HEK293 (cell line): Measurements from ENCODE around the gene ORAI2.
A peak's percentile ranks its signal among the peaks of the same experiment; 100 is the strongest.

ENCODE experiments used
- CTCF ChIA-PET: fragments of 350-600 bp; formaldehyde crosslinking; extraction: SDS; loops from one replicate; lab custom pipeline; 2021; ENCODE audit warnings: antibody characterized with exemption; lab: Yijun Ruan, JAX
- POLR2A ChIA-PET: fragments of 300-600 bp; formaldehyde crosslinking; extraction: SDS; loops from one replicate; lab custom pipeline; 2020; ENCODE audit warnings: antibody characterized with exemption, inconsistent platforms; lab: Yijun Ruan, JAX
- H3K27ac ChIP-seq: fragments of 200-500 bp; sonication (Bioruptor generic); 2 replicates; pipeline ENCODE4 v1.5.1; 2014; ENCODE audit warnings: low read depth, low read length, control low read depth, inconsistent platforms; ENCODE audit errors: extremely low read depth
- H3K36me3 ChIP-seq, 2 experiments: fragments of 200-500 bp in 1 of 2; sonication (Bioruptor generic) in 1 of 2; 1 replicate in 1 of 2; 2 replicates in 1 of 2; pipeline ENCODE4 v1.5.1; 2014 to 2017; ENCODE audit warnings: inconsistent platforms in 2 of 2, low read length in 2 of 2; ENCODE audit not compliant: control insufficient read depth in 2 of 2, insufficient read depth in 1 of 2
- H3K4me1 ChIP-seq: fragments of 200-500 bp; sonication (Bioruptor generic); 2 replicates; pipeline ENCODE4 v1.5.1; 2014; ENCODE audit warnings: mild to moderate bottlenecking, low read length, inconsistent platforms; ENCODE audit not compliant: control insufficient read depth, insufficient read depth
- H3K4me3 ChIP-seq: 2 replicates; pipeline ENCODE4 v1.5.1; 2011; ENCODE audit warnings: low read depth, mild to moderate bottlenecking, control low read depth, low read length, moderate library complexity
- H3K9me3 ChIP-seq: fragments of 200-500 bp; sonication (Bioruptor generic); 2 replicates; pipeline ENCODE4 v1.5.1; 2014; ENCODE audit warnings: low read depth, low read length, inconsistent platforms; ENCODE audit not compliant: control insufficient read depth, insufficient read depth
- EGR2 ChIP-seq: fragments of 450-650 bp; formaldehyde crosslinking; IDR thresholded peaks from 2 replicates; pipeline ENCODE4 v1.5.1; 2016; ENCODE audit warnings: low read depth, missing biosample characterization, missing genetic modification characterization
- GLIS1 ChIP-seq: fragments of 450-650 bp; formaldehyde crosslinking; IDR thresholded peaks from 2 replicates; pipeline ENCODE4 v1.5.1; 2016; ENCODE audit warnings: missing biosample characterization, missing genetic modification characterization
- KLF17 ChIP-seq: fragments of 450-650 bp; formaldehyde crosslinking; IDR thresholded peaks from 2 replicates; pipeline ENCODE4 v1.5.1; 2016; ENCODE audit warnings: missing biosample characterization, missing genetic modification characterization
- PBX3 ChIP-seq: sonication (generic); formaldehyde crosslinking; IDR thresholded peaks from 2 replicates; pipeline ENCODE4 v1.8.1; 2022; ENCODE audit warnings: mild to moderate bottlenecking, moderate library complexity, missing genetic modification reagents
- YY2 ChIP-seq: fragments of 450-650 bp; formaldehyde crosslinking; IDR thresholded peaks from 2 replicates; pipeline ENCODE4 v1.5.1; 2016; ENCODE audit warnings: missing biosample characterization, missing genetic modification characterization
- ZBTB8A ChIP-seq: fragments of 450-650 bp; formaldehyde crosslinking; IDR thresholded peaks from 2 replicates; pipeline ENCODE4 v1.5.1; 2016; ENCODE audit warnings: missing biosample characterization, missing genetic modification characterization
- ZFP37 ChIP-seq: fragments of 450-650 bp; formaldehyde crosslinking; IDR thresholded peaks from 2 replicates; pipeline ENCODE4 v1.5.1; 2016; ENCODE audit warnings: missing biosample characterization, missing genetic modification characterization
- ZFP41 ChIP-seq: fragments of 450-650 bp; formaldehyde crosslinking; IDR thresholded peaks from 2 replicates; pipeline ENCODE4 v1.5.1; 2016; ENCODE audit warnings: missing biosample characterization, missing genetic modification characterization, borderline replicate concordance
- ZNF112 ChIP-seq: fragments of 450-650 bp; formaldehyde crosslinking; IDR thresholded peaks from 2 replicates; pipeline ENCODE4 v1.5.0; 2017; ENCODE audit warnings: missing biosample characterization, missing genetic modification characterization
- ZNF138 ChIP-seq: fragments of 450-650 bp; formaldehyde crosslinking; IDR thresholded peaks from 2 replicates; pipeline ENCODE4 v1.5.1; 2016; ENCODE audit warnings: missing biosample characterization, missing genetic modification characterization, borderline replicate concordance
- ZNF19 ChIP-seq: fragments of 450-650 bp; formaldehyde crosslinking; IDR thresholded peaks from 2 replicates; pipeline ENCODE4; 2016; ENCODE audit warnings: missing biosample characterization, missing genetic modification characterization, low read depth
- ZNF214 ChIP-seq: fragments of 450-650 bp; formaldehyde crosslinking; IDR thresholded peaks from 2 replicates; pipeline ENCODE4 v1.5.1; 2017; ENCODE audit warnings: missing biosample characterization, mild to moderate bottlenecking, missing genetic modification characterization, borderline replicate concordance
- ZNF239 ChIP-seq: fragments of 450-650 bp; formaldehyde crosslinking; IDR thresholded peaks from 2 replicates; pipeline ENCODE4 v1.5.1; 2016; ENCODE audit warnings: missing biosample characterization, missing genetic modification characterization
- ZNF354C ChIP-seq: fragments of 450-650 bp; formaldehyde crosslinking; IDR thresholded peaks from 2 replicates; pipeline ENCODE4 v1.5.1; 2016; ENCODE audit warnings: missing biosample characterization, missing genetic modification characterization, low read depth, borderline replicate concordance
- ZNF548 ChIP-seq: fragments of 450-650 bp; formaldehyde crosslinking; IDR thresholded peaks from 2 replicates; pipeline ENCODE4 v1.5.1; 2016; ENCODE audit warnings: missing biosample characterization, missing genetic modification characterization
- ZNF560 ChIP-seq: fragments of 450-650 bp; formaldehyde crosslinking; IDR thresholded peaks from 2 replicates; pipeline ENCODE4 v1.5.1; 2017; ENCODE audit warnings: missing biosample characterization, missing genetic modification characterization, borderline replicate concordance
- ZNF660 ChIP-seq: fragments of 450-650 bp; IDR thresholded peaks from 2 replicates; pipeline ENCODE4 v1.5.1; 2018; ENCODE audit warnings: missing biosample characterization, mild to moderate bottlenecking, missing genetic modification characterization
- ZNF701 ChIP-seq: fragments of 450-650 bp; formaldehyde crosslinking; IDR thresholded peaks from 2 replicates; pipeline ENCODE4 v1.5.1; 2016; ENCODE audit warnings: missing biosample characterization, missing genetic modification characterization
- ZNF785 ChIP-seq: fragments of 450-650 bp; formaldehyde crosslinking; IDR thresholded peaks from 2 replicates; pipeline ENCODE4 v1.5.1; 2016; ENCODE audit warnings: missing biosample characterization, missing genetic modification characterization
- ZXDB ChIP-seq: fragments of 450-650 bp; formaldehyde crosslinking; IDR thresholded peaks from 2 replicates; pipeline ENCODE4 v1.5.1; 2016; ENCODE audit warnings: missing biosample characterization, missing genetic modification characterization

ORAI2 gene

DNA sequence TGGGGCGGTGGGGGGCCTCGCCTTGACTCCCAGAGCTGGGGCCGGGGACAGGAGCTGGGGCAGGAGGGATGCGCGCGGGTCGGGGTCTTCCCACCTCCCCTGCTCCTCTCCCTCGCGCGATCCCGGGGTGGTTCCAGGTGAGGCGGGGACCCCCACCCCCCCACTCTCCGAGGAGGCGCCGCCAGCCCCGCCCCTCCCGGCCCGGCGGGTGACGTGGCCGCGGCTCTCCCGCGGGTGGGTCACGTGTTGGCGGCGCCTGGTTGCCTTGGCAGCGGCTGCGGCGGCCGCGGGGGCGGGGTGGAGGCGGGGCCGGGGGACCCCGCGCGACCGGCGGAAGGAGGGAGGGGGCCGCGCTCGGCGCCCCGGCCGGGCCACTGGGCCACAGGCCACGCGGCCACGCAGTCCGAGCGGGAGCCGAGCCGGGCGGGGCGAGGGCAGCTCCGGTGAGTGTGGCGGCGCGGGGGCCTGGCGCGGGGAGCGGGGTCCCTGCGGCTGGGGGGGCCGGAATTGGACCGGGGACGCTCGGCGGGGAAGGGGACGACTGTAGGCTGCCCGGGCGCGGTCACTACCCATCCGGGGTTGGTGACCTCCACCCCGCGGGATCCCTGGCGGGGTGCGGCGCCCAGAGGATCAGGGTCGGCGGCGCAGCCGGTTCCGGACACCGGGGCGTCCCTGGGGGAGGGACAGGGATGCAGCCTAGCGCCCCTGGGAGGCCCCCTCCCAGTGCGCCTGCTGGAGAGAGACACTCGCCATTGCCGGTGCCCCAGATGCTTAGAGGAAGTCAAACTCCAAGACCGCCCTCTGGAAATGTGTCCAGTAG lies at the start of gene ORAI2 (continued):
- TF ChIP-seq KLF17 (tag by site-specific recombination) (no peak), ZNF785 (tag by site-specific recombination) (no peak), EGR2 (no peak)

GRCh38 chr7:102387064-102387463 lies 46.3 kb upstream of the ORAI2 start:
- H3K9me3 ChIP-seq = no peaks in the 10 kb centered on the region
- TF ChIP-seq ZNF785 (tag by site-specific recombination) (no peak), GLIS1 (peak; percentile 45; the same call in 1 of the 2 replicates), PBX3 (CRISPR knock-in tag) (no peak)
- H3K4me1 ChIP-seq = no peaks in the 10 kb centered on the region
- H3K27ac ChIP-seq = no peak overlapping the region
- H3K4me3 ChIP-seq = no peak overlapping the region
- ChIA-PET POLR2A (interaction anchor here (2.0 kb wide), 1 partner anchor 9 kb away, joined by 7 read pairs; the partner anchor contains the start of gene PRKRIP1), CTCF (interaction anchor here (0.8 to 1.7 kb wide), 2 partner anchors 10 to 107 kb away, joined by 3 to 5 read pairs; no protein-coding TSS in a partner anchor)
- H3K36me3 ChIP-seq = peaks cover 19 to 20% of the 10 kb centered on the region in 2 experiments

DNA sequence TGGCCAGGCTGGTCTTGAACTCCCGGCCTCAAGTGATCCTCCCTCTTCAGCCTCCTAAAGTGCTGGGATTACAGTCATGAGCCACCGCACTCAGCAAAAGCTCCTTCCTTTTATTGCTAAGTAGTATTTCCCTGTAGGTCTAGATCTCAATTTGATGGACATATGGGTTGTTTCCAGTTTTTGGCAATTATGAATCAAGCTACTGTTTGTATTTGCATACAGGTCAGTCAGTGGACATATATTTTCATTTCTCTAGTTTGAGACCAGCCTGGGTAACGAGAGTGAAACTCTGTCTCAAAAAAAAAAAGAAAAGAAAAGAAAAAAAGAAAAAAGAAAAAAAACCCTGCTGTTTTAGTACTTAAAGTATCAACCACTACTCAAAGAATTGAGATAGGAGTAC lies 43.6 kb upstream of the ORAI2 start:
- CTCF ChIA-PET = interaction anchor here (0.6 to 7.0 kb wide), 8 partner anchors 8 to 850 kb away, joined by 3 to 89 read pairs (median 3); no protein-coding TSS in a partner anchor
- peaks cover 14 to 22% of the 10 kb centered on the region in 2 experiments for H3K36me3 ChIP-seq
- no peak overlapping the region for H3K27ac ChIP-seq
- H3K9me3 ChIP-seq = no peaks in the 10 kb centered on the region
- H3K4me3 ChIP-seq = no peak overlapping the region
- no peak for TF ChIP-seq ZNF19 (tag by site-specific recombination)
- no peak for TF ChIP-seq YY2 (tag by site-specific recombination)
- no peak for TF ChIP-seq ZNF660 (tag by site-specific recombination)
- TF ChIP-seq ZNF239 = no peak
- TF ChIP-seq ZNF138 (tag by site-specific recombination) = no peak
- TF ChIP-seq ZNF112 (tag by site-specific recombination) = no peak
- TF ChIP-seq ZNF701 (tag by site-specific recombination) = no peak
- TF ChIP-seq ZFP37 (tag by site-specific recombination) = no peak
- no peak for TF ChIP-seq EGR2
- no peak for TF ChIP-seq ZNF560 (tag by site-specific recombination)
- TF ChIP-seq ZNF354C (tag by site-specific recombination) = no peak
- TF ChIP-seq ZNF548 (tag by site-specific recombination) = no peak
- TF ChIP-seq ZFP41 (tag by site-specific recombination) = no peak
- TF ChIP-seq ZXDB = no peak
- no peak for TF ChIP-seq ZBTB8A
- no peak for TF ChIP-seq ZNF214 (tag by site-specific recombination)
- H3K4me1 ChIP-seq = no peaks in the 10 kb centered on the region
- POLR2A ChIA-PET = no interaction called here
